GM21360 (cell line): ENCODE measurements around the gene AP2A2.

Experiments used
- ATAC-seq: cut with Tn5 transposase; IDR thresholded peaks from one replicate; pipeline ENCODE4 v1.9.1; 2021; ENCODE audit warnings: mild to moderate bottlenecking, moderate library complexity; ENCODE audit not compliant: unreplicated experiment

AP2A2 gene

GRCh38 chr11:898540-899190 is 27.0 kb upstream of the AP2A2 start:
- ATAC-seq = no peak

GRCh38 chr11:899724-900123 is 25.9 kb upstream of the AP2A2 start:
- no peak for ATAC-seq

GRCh38 chr11:900545-900944 is 25.1 kb upstream of the AP2A2 start:
- ATAC-seq = no peak

GRCh38 chr11:901452-902061 is 24.1 kb upstream of the AP2A2 start:
- no peak for ATAC-seq

- no peak for ATAC-seq
Observed at GRCh38 chr11:904380-904779, 21.3 kb upstream of the AP2A2 start.

GRCh38 chr11:905952-906351 is 19.7 kb upstream of the AP2A2 start:
- no peak for ATAC-seq

GRCh38 chr11:907668-908067 is 18.0 kb upstream of the AP2A2 start:
- no peak for ATAC-seq

GRCh38 chr11:908273-908672 is 17.4 kb upstream of the AP2A2 start:
- ATAC-seq = no peak

- ATAC-seq = no peak
Observed at GRCh38 chr11:909406-909805, 16.3 kb upstream of the AP2A2 start.

GRCh38 chr11:910044-910588 is 15.6 kb upstream of the AP2A2 start:
- peak; percentile 20 for ATAC-seq

GRCh38 chr11:910589-911030 is 15.1 kb upstream of the AP2A2 start, which contains the start of gene CHID1:
Gene CHID1, minus strand, starts transcription at chr11:910810. Its CDS starts 5,994 bp downstream, at chr11:904816.
- peak; percentile 83 for ATAC-seq

- ATAC-seq = peak; percentile 41
Observed at GRCh38 chr11:911031-911889, 14.4 kb upstream of the AP2A2 start.

- no peak for ATAC-seq
Observed at GRCh38 chr11:911890-912219, 13.8 kb upstream of the AP2A2 start.

GRCh38 chr11:912266-912665 is 13.4 kb upstream of the AP2A2 start:
- no peak for ATAC-seq

- ATAC-seq = no peak
Observed at GRCh38 chr11:913043-913442, 12.6 kb upstream of the AP2A2 start.

- ATAC-seq = no peak
Observed at GRCh38 chr11:914204-914603, 11.5 kb upstream of the AP2A2 start.

GRCh38 chr11:914747-915501 is 10.7 kb upstream of the AP2A2 start:
- no peak for ATAC-seq

GRCh38 chr11:917426-917825 is 8.2 kb upstream of the AP2A2 start:
- ATAC-seq = no peak

- no peak for ATAC-seq
Observed at GRCh38 chr11:921921-922678, 3.6 kb upstream of the AP2A2 start.
